Endothelial cell of umbilical vein (primary cell): Measurements from ENCODE around the gene C1orf116. TPM values are rescaled to one million over a fixed set of nuclear protein-coding genes. Genes with fewer than 3 reads are reported as not detected.

Experiments used
- BruUV-seq: library from RNA; stranded (reverse); fragments of 400-500 nt; replicated peaks from 2 replicates; lab custom pipeline; 2021; lab: Mats Ljungman, UMichigan
- CTCF ChIA-PET: fragments of 300-600, 350-600 bp; sonication (Branson Sonifier 250); formaldehyde crosslinking; loops from one replicate; lab custom pipeline; 2021; ENCODE audit warnings: antibody characterized with exemption, inconsistent platforms; lab: Charles Lee
- POLR2A ChIA-PET: fragments of 300-600, 350-600 bp; sonication (Branson Sonifier 250); formaldehyde crosslinking; loops from one replicate; lab custom pipeline; 2021; ENCODE audit warnings: antibody characterized with exemption, inconsistent platforms; lab: Charles Lee
- DNase-seq: peaks from one replicate; pipeline ENCODE4 v3.0.0-alpha.2; 2011; ENCODE audit warnings: low read depth, low spot score
- FAIRE-seq: peaks from 2 replicates; lab custom pipeline; 2011; peaks lifted over from hg19 to GRCh38; lab: Jason Lieb, UNC
- H2AFZ ChIP-seq: 2 replicates; pipeline ENCODE4 v1.6.0; 2012; ENCODE audit warnings: low read depth, low read length, control low read depth, inconsistent platforms
- H3K27ac ChIP-seq: 2 replicates; pipeline ENCODE4 v1.5.1; 2011; ENCODE audit warnings: low read depth, mild to moderate bottlenecking, control low read depth, low read length, moderate library complexity; ENCODE audit not compliant: insufficient read depth
- H3K27me3 ChIP-seq, 2 experiments: 2 replicates each; pipeline versions ENCODE4 v1.6.0 to v1.6.1; 2011; ENCODE audit warnings: low read length in 2 of 2, mixed read lengths in 1 of 2; ENCODE audit not compliant: control insufficient read depth in 2 of 2, insufficient read depth in 2 of 2
- H3K36me3 ChIP-seq, 2 experiments: 2 replicates in 1 of 2; 3 replicates in 1 of 2; pipeline ENCODE4 v1.5.1; 2011; ENCODE audit warnings: low read length in 2 of 2, mild to moderate bottlenecking in 1 of 2, moderate library complexity in 1 of 2; ENCODE audit not compliant: control insufficient read depth in 2 of 2, insufficient read depth in 2 of 2; ENCODE audit errors: extremely low read depth in 1 of 2
- H3K4me1 ChIP-seq: 3 replicates; pipeline ENCODE4 v1.5.1; 2011; ENCODE audit warnings: mild to moderate bottlenecking, low read length; ENCODE audit not compliant: control insufficient read depth, insufficient read depth; ENCODE audit errors: extremely low read depth
- H3K4me2 ChIP-seq: 2 replicates; pipeline ENCODE4 v1.6.1; 2011; ENCODE audit warnings: low read length, control low read depth, mixed read lengths; ENCODE audit not compliant: insufficient read depth
- H3K4me3 ChIP-seq, 3 experiments: fragments of 200-600 bp in 1 of 3; sonication (generic), shearing (Covaris generic) in 1 of 3; replicated peaks in 1 of 3; 2 replicates each; pipeline ENCODE4 v1.5.1; 2011 to 2016; ENCODE audit warnings: control low read depth in 3 of 3, low read length in 3 of 3, mild to moderate bottlenecking in 2 of 3, inconsistent platforms in 1 of 3, low read depth in 1 of 3, moderate library complexity in 1 of 3; ENCODE audit not compliant: insufficient read depth in 1 of 3
- H3K79me2 ChIP-seq: 2 replicates; pipeline ENCODE4 v1.6.0; 2012; ENCODE audit warnings: low read length, inconsistent platforms; ENCODE audit not compliant: control insufficient read depth, insufficient read depth
- H3K9ac ChIP-seq: replicated peaks from 2 replicates; pipeline ENCODE3; 2011; ENCODE audit warnings: low read length, control low read depth; ENCODE audit not compliant: insufficient read depth; ENCODE audit errors: extremely low read depth
- H3K9me1 ChIP-seq: replicated peaks from 3 replicates; pipeline ENCODE4 v1.6.0; 2011; ENCODE audit warnings: mild to moderate bottlenecking, low read length; ENCODE audit not compliant: control insufficient read depth, insufficient read depth; ENCODE audit errors: extremely low read depth
- H3K9me3 ChIP-seq: replicated peaks from 2 replicates; pipeline ENCODE4 v1.5.1; 2012; ENCODE audit warnings: low read length, inconsistent platforms; ENCODE audit not compliant: control insufficient read depth, insufficient read depth
- H4K20me1 ChIP-seq: replicated peaks from 2 replicates; pipeline ENCODE3; 2011; ENCODE audit warnings: mild to moderate bottlenecking, low read length; ENCODE audit not compliant: control insufficient read depth, insufficient read depth; ENCODE audit errors: extremely low read depth
- CTCF ChIP-seq, 2 donors: IDR thresholded peaks; 1 replicate in 1 of 2; 2 replicates in 1 of 2; pipeline ENCODE4 v1.5.1; 2011; ENCODE audit warnings: low read length in 2 of 2, mild to moderate bottlenecking in 2 of 2, moderate library complexity in 2 of 2, control low read depth in 1 of 2, inconsistent platforms in 1 of 2, low read depth in 1 of 2; ENCODE audit not compliant: insufficient read depth in 1 of 2; ENCODE audit errors: extremely low read depth in 1 of 2
- EZH2 ChIP-seq: IDR thresholded peaks from 2 replicates; pipeline ENCODE4 v1.6.1; 2012; ENCODE audit warnings: borderline replicate concordance, low read depth, mild to moderate bottlenecking, moderate library complexity, low read length, inconsistent platforms; ENCODE audit not compliant: severe bottlenecking
- FOS ChIP-seq: IDR thresholded peaks from 2 replicates; pipeline ENCODE4 v1.6.1; 2011; ENCODE audit warnings: mild to moderate bottlenecking, low read length, moderate library complexity, borderline replicate concordance; ENCODE audit not compliant: insufficient read depth
- GATA2 ChIP-seq: IDR thresholded peaks from 2 replicates; pipeline ENCODE4 v1.7.0; 2011; ENCODE audit warnings: low read depth, mild to moderate bottlenecking, moderate library complexity, mixed read lengths, low read length; ENCODE audit not compliant: insufficient read length, insufficient read depth
- JUN ChIP-seq: IDR thresholded peaks from 2 replicates; pipeline ENCODE4 v1.6.1; 2011; ENCODE audit warnings: borderline replicate concordance, low read depth; ENCODE audit not compliant: insufficient read length, insufficient read depth
- MYC ChIP-seq: IDR thresholded peaks from one replicate; pipeline ENCODE4 v1.6.1; 2011; ENCODE audit warnings: mild to moderate bottlenecking, low read depth, low read length
- POLR2A ChIP-seq: IDR thresholded peaks from 2 replicates; pipeline ENCODE4 v1.6.1; 2012; ENCODE audit warnings: low read depth, mild to moderate bottlenecking, control low read depth, low read length
- POLR2AphosphoS5 ChIP-seq: IDR thresholded peaks from 2 replicates; pipeline ENCODE4 v1.6.1; 2012; ENCODE audit warnings: low read depth, mild to moderate bottlenecking, control low read depth, low read length, moderate library complexity; ENCODE audit not compliant: insufficient read depth
- dilution Hi-C: fragments of 300-500 bp; cut with MboI; formaldehyde crosslinking; loops from one replicate; pipeline ENCODE4 v1.15.0; 2019; ENCODE audit warnings: low sequenced_read_pairs; ENCODE audit not compliant: extremely low pct_ligation_motif_present
- intact Hi-C: fragments of 100-400 bp; cut with micrococcal nuclease; formaldehyde crosslinking; loops from one replicate; pipeline ENCODE4 v1.10.0; 2022
- polyA plus RNA-seq, 4 experiments: library from polyadenylated mRNA; depleted of rRNA in 3 of 4; stranded (reverse) in 3 of 4; unstranded in 1 of 4; fragments of >200 nt; gene quantifications; 2 replicates each; pipeline versions ENCODE4 v1.2.1 to v1.2.3, GENCODE V29; 2011 to 2012; ENCODE audit warnings: missing spikeins in 1 of 4
- total RNA-seq: library from RNA; stranded (reverse); gene quantifications from 2 replicates; pipeline ENCODE4 v1.2.3, GENCODE V29; 2021
- TF ChIP-seq, protein P1 (sequence below): IDR thresholded peaks from 2 replicates; pipeline ENCODE4 v1.6.1; 2011; ENCODE audit not compliant: insufficient read depth, insufficient read length

Gene C1orf116
- total and polyA plus RNA-seq, 2 donors (not counting 3 experiments of a cell fraction or from before 2014, with no cell fraction given), result 0.07 TPM; not detected in 1

DNA sequence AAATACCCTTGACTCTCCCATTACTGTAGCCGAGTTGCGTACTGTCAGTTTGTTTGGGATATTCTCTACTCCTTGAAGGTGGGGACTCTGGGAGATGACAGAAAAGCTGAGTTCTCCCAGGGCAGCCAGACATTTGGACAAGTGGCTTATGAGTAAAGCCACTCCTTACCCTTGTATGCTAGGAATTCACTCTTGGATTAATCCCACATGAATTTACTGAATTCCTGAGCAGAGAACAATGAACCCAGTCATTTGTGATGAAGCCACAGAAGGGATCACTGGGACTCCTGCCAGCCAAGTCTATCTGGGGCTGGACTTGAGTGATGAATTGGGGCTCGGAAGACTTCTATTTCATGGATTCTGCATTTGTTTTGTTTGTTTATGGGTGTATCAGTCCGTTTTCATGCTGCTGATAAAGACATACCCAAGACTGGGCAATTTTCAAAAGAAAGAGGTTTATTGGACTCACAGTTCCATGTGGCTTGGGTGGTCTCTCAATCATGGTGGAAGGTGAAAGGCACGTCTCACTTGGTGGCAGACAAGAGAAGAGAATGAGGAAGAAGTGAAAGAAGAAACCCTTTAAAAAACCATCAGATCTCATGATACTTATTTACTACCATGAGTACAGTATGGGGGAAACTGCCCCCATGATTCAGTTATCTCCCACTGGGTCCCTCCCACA is 25.1 kb downstream of the C1orf116 start:
- BruUV-seq, result no TSS peak
- ChIA-PET CTCF (interaction anchor here (1.1 kb wide), 1 partner anchor 17 kb away, joined by 3 read pairs; no protein-coding TSS in a partner anchor), POLR2A (no interaction called here)
- TF ChIP-seq GATA2 (no peak), EZH2 (no peak), JUN (no peak), CTCF (IDR thresholded peaks at IDR 0.05; ENCODE audit: extremely low read depth in 1 of 2, insufficient read depth in 1 of 2, low read depth in 1 of 2, low read length in 2 of 2) (no peak), MYC (no peak), FOS (no peak), POLR2A (no peak), POLR2AphosphoS5 (no peak)
- TF ChIP-seq, protein P1, sequence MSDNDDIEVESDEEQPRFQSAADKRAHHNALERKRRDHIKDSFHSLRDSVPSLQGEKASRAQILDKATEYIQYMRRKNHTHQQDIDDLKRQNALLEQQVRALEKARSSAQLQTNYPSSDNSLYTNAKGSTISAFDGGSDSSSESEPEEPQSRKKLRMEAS, result no peak
- peaks cover 5 to 10% of the 10 kb centered on the region in 2 experiments for H3K27me3 ChIP-seq
- no peaks in the 10 kb centered on the region for H3K36me3 ChIP-seq
- H3K4me3 ChIP-seq, result no peak overlapping the region
- no peaks in the 10 kb centered on the region for H3K9me3 ChIP-seq
- no peak overlapping the region for H3K27ac ChIP-seq
- DNase-seq (no peak), FAIRE-seq (no peak)
- no peak overlapping the region for H2AFZ ChIP-seq
- no peak overlapping the region for H3K4me2 ChIP-seq
- H3K9me1 ChIP-seq, result no peaks in the 10 kb centered on the region
- H4K20me1 ChIP-seq, result no peaks in the 10 kb centered on the region
- intact Hi-C loops, result no loop called here
- no peaks in the 10 kb centered on the region for H3K4me1 ChIP-seq
- dilution Hi-C loops, result no loop called here
- H3K79me2 ChIP-seq, result no peaks in the 10 kb centered on the region
- H3K9ac ChIP-seq, result no peak overlapping the region
